NCI-H128 (cell line): ENCODE data around the gene MT1G.
"Not testable (repeated sequence)": the region's sequence is repeated elsewhere in the genome, so short reads cannot be mapped to it uniquely, and the experiment has no call there.

Experiments
- DNase-seq: peaks from one replicate; lab custom pipeline; 2025; ENCODE audit not compliant: unreplicated experiment; lab: John Stamatoyannopoulos, UW

The MT1G gene

GRCh38 chr16:56684926-56685590, 17.2 kb upstream of the MT1G start:
- DNase-seq = no peak

GRCh38 chr16:56684256-56684925, 16.5 kb upstream of the MT1G start:
- no peak for DNase-seq

DNA sequence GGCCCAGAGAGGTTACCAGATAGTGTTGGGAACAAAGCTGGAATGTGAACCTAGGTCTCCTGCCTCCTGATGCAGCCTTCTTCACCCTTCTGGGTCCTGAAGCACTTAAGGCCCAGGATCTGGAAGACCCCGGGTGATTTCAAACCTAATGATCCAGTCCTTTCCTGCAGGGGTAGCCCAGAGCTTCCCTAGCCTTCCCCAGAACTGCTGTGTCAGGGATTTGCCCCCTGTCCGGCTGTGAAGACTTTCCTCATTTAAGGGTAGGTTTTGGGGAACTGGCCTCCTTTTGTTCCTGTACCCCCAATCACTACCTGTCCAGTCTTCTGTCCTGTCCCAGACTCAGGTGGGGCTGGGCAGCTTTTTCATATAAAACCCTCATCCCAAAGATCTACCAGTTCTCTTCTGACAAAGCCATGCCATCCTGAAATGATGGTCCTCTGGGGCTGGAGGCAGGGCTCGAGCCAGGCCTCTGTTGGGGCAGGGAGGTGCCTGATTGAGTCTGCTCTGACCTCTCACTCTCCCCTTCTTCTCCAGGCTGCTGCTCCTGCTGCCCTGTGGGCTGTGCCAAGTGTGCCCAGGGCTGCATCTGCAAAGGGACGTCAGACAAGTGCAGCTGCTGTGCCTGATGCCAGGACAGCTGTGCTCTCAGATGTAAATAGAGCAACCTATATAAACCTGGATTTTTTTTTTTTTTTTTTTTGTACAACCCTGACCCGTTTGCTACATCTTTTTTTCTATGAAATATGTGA, 15.7 kb upstream of the MT1G start:
- DNase-seq = no peak

DNA sequence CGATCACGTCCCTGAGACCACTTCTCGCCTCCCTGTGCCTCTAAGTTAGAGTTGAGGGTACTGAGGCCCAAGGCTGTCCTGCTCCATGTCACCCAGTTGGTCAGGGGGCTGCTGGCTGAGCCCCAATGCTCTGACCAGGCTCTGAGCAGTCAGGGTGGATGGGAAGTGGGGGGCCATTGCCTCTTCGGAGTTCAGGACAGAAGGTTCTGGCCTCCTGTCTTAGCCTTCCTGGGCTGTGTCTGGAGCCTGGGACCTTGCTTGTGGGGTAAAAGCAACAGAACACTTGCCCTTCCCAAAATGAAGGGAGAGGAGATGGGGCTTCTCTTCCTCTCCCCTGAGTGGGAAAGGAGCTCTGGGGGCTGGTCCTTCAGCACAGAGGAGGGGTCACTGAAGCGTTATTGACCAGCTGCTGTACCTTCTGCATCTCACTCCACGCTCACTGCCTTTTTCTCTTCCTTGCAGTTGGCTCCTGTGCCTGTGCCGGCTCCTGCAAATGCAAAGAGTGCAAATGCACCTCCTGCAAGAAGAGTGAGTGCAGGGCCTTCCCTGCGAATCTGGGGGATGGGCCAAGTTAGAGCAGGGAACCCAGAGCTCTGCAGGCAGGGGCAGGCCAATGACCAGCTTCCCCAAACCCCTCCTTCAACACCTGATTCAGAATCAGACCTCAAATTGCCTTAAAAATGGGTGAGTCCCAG, 15.0 kb upstream of the MT1G start:
- DNase-seq = no peak

GRCh38 chr16:56681939-56682702, 14.3 kb upstream of the MT1G start, which contains the start of gene MT1X:
TSS of gene MT1X (plus strand) at chr16:56682470. CDS start at chr16:56682541, 71 bp downstream.
- no peak for DNase-seq

GRCh38 chr16:56679818-56680217, 12.0 kb upstream of the MT1G start:
- no peak for DNase-seq

- no peak for DNase-seq
Measured at GRCh38 chr16:56679078-56679730, 11.3 kb upstream of the MT1G start.

GRCh38 chr16:56677474-56677873, 9.6 kb upstream of the MT1G start:
- no peak for DNase-seq

- DNase-seq = no peak
Measured at GRCh38 chr16:56675685-56676210, 7.9 kb upstream of the MT1G start.

DNA sequence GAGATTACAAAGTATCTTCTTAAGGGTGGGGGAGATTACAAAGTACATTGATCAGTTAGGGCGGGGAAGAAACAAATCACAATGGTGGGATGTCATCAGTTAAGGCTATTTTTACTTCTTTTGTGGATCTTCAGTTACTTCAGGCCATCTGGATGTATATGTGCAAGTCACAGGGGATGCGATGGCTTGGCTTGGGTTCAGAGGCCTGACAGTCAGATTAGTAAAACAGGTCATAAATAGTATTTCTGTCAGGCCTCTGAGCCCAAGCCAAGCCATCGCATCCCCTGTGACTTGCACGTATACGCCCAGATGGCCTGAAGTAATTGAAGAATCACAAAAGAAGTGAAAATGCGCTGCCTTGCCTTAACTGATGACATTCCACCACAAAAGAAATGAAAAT, 6.7 kb upstream of the MT1G start:
- DNase-seq = not testable (repeated sequence)

DNA sequence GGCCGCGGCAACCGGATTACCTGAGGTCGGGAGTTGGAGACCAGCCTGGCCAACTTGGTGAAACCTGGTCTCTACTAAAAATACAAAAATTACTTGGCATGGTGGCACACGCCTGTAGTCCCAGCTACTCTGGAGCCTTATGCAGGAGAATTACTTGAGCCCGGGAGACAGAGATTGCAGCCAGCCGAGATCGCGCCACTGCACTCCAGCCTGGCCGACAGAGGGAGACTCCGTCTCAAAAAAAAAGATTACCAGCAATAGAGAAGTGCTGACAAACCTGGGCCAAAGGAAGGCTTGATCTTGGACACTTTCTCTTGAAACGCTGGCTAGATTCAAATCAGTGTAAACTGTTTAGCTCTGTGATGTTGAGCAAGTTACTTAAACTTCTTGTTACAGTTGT, 6.1 kb upstream of the MT1G start:
- DNase-seq = no peak

DNA sequence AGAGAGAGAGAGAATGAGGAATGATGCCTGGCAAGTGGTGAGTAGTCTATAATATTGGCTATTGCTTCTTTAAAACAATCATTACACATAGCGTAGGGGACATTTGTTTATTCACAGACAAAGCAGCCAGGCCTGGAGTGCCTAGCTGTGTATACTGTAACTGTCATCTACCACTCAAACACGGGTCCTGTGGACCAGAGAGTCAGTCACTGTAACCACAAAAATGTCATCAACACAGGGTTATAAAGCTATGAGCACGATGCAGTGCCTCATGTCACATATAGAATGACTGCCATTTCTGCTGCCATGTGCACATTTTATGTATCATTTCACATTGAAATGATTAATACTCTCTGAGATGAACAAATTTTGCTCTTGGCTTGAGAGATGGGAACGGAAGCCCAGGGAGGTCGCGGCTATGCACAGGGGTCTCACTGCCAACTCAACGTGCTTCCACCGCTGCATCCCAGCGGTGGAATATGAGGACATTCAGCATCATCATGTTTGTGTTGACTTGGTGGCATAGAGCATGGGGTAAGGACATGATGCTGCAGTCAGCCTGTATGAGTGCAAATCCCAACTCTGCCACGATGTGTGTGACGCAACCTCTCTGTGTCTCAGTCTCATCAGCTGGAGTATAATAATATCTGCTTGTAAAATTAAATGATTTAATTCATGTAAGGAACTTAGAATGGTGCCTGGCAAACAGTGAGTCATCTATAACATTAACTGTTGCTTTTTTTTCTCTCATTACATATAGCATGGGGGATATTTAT, 5.1 kb upstream of the MT1G start:
- DNase-seq = no peak

DNA sequence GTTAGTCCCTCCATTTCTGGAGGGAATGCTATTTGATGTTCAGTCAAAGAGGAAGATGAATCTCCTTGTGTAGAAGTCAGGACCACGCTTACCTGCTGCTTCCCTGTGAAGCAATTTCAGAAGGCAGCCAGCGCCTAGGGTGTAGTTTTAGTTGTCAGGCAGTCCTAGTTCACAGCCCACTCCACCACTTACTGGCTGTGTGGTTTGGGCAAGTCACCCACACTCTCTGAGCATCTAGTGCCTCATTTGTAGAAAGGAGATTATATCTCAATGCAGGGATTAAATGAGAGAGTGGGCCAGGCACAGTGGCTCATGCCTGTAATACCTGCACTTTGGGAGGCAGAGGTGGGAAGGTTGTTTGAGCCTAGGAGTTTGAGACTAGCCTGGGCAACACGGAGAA, 4.3 kb upstream of the MT1G start:
- not testable (repeated sequence) for DNase-seq

GRCh38 chr16:56671691-56672090, 3.8 kb upstream of the MT1G start:
- DNase-seq = not testable (repeated sequence)

DNA sequence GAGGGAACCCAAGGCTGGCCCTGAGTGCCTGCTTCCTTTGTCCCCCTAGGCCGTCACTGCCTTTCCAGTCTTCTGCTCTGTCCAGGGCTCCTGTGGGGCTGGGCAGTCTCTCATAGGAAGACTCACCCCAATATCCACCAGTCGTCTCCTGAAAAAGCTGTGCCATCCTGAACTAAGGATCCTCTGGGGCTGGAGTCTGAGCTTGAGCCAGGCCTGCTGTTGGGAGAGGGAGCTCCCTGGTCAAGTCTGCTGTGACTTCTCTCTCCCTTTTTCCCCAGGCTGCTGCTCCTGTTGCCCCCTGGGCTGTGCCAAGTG, 2.7 kb upstream of the MT1G start:
- no peak for DNase-seq

DNA sequence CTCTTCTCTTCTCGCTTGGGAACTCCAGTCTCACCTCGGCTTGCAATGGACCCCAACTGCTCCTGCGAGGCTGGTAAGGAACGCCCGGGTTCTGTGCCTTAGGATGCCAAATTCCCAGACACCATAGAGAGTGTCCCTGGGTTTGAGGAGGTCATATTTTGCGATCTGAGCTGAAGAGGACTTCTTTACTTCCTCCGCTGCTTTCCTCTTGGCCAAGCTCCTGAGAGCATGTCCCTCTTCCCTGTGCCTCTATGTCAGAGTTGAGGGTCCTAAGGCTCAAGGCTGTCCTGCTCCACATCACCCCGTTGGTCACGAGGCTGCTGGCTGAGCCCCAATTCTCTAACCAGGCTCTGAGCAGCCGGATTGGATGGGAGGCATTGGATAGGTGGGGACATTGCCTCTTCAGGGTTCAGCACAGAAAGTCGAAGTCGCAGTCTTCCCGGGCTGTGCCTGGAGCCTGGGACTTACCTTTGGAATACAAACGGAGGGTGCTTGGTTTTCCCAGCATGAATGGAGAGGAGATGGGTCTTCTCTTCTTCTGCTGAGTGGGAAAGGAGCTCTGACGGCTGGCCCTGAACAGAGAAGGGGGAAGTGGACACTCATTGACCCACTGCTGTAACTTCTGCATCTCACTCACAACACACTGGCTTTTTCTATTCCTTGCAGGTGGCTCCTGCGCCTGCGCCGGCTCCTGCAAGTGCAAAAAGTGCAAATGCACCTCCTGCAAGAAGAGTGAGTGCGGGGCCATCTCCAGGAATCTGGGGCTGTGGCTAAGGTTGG, 2.2 kb upstream of the MT1G start:
- DNase-seq = no peak

DNA sequence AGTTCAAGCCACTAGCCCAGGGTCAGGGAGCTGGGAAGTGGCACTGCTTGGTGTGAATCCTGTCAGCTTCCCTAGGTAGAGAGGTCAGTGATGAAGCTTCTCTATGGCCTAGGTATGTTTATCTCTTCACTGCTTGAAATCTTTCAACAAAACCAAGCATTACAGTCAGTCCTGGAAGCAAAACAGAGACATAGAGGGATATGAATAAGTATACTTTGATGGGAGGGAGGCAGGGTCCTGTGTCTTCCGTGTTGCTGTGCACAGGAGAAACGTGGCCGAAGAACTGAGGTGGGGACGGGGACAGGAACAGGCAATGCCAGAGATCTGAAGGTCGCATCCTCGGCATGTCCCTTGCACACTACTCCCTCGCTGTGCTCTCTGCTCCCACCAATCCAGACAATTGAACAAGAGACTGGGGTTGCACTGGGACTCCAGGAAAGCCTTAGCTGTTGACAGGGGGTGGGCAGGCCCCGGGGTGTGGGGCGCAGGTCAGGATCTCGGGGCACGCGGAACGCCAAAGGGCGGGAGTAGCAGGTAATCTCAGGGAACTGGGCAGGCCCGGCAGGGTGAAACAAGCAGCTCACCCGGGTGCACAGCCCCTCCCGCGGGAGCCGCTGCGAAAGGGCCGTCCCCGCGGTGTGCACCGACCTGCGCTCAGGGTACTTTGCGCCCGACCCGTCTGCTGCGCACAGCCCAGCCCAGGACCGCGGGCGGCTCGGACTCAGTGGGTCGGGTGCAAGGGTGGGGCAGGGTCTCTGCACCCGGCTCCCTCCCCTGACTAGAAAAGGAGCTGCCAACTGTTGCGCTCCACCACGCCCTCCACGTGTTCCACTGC, 1.4 kb upstream of the MT1G start, which contains the start of gene MT1H:
Gene MT1H (plus strand): TSS at position 810 of the 835 bp plus-strand sequence. CDS start 71 bp downstream, outside the sequence.
- no peak for DNase-seq
